Activated naive CD4-positive, alpha-beta T cell treated with anti-CD3 and anti-CD28 coated beads, Interleukin-2, amount 10 ng/mL, durations not matched to agents 7 days and 5 days (primary cell): ENCODE measurements around the gene ARL6IP5.

Source experiments
- CTCF ChIA-PET: fragments of 350-600 bp; sonication (Branson Sonifier 250); formaldehyde crosslinking; loops from one replicate; lab custom pipeline; 2021; ENCODE audit warnings: antibody characterized with exemption; lab: Charles Lee
- DNase-seq: peaks from one replicate; pipeline ENCODE4 v3.0.0-alpha.2; 2020
- H3K27ac Mint-ChIP-seq: one replicate; pipeline ENCODE4 v1.8.0; 2021; ENCODE audit warnings: mild to moderate bottlenecking, moderate library complexity, mixed read lengths
- H3K27me3 Mint-ChIP-seq: one replicate; pipeline ENCODE4 v1.8.0; 2021; ENCODE audit warnings: mild to moderate bottlenecking, mixed read lengths
- H3K36me3 Mint-ChIP-seq: one replicate; pipeline ENCODE4 v1.8.0; 2021; ENCODE audit warnings: mixed read lengths
- H3K4me1 Mint-ChIP-seq: one replicate; pipeline ENCODE4 v1.8.0; 2021; ENCODE audit warnings: mixed read lengths
- H3K4me3 Mint-ChIP-seq: one replicate; pipeline ENCODE4 v1.8.0; 2021; ENCODE audit warnings: mild to moderate bottlenecking, moderate library complexity, mixed read lengths
- H3K9me3 Mint-ChIP-seq: one replicate; pipeline ENCODE4 v1.8.0; 2021; ENCODE audit warnings: mixed read lengths

The ARL6IP5 gene

DNA sequence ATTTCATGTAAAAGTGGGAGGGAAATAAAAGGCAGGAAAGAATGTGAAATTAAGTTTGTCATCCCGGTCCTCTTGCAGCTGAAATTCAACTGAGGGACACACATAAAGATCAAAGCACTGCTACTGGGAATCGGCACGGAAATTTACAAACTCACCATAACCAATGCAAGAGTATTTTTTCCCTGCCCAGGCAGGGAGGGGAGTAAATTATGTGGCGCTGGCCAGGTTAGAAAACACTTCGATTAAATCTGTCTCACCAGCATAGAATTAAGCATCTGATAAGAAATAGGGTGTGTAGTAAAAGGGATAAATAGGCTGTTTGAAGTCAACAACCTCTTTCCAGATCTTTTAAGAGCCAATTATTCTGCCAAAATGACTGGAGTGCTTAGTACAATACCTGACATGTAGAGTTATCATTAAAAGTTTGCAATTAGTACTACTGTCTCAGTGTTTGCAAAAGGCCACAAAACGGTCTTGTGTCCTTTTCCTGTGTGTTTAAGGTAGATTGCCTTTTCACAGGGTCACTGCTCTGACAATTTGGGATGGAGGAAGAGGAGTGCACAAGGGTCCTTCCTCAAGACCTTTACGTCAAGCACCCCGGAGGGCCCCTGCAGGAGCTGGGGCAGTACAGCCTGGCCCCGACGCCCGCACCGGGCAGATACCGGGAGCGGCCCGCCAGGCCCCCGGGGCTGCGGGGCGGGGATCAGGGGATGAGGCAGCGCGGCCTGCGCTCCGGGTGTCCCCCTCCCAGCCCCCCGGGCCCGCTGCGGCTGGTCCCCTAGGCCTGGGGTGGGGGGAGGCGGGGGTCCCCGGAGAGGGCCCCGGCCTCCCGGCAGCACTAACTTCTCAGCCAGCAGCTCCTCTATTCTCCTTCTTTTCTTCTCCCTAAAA, 5.2 kb upstream of the ARL6IP5 start:
- Mint-ChIP-seq H3K27me3 (no peaks in the 10 kb centered on the region), H3K27ac (peak overlapping the region; percentile 87), H3K4me1 (peaks cover 70% of the 10 kb centered on the region), H3K36me3 (peaks cover 28% of the 10 kb centered on the region), H3K9me3 (no peaks in the 10 kb centered on the region), H3K4me3 (peak overlapping the region; percentile 82)
- no peak for DNase-seq
- CTCF ChIA-PET: interaction anchor here (0.8 kb wide), 1 partner anchor 32 kb away, joined by 3 read pairs; no protein-coding TSS in a partner anchor

DNA sequence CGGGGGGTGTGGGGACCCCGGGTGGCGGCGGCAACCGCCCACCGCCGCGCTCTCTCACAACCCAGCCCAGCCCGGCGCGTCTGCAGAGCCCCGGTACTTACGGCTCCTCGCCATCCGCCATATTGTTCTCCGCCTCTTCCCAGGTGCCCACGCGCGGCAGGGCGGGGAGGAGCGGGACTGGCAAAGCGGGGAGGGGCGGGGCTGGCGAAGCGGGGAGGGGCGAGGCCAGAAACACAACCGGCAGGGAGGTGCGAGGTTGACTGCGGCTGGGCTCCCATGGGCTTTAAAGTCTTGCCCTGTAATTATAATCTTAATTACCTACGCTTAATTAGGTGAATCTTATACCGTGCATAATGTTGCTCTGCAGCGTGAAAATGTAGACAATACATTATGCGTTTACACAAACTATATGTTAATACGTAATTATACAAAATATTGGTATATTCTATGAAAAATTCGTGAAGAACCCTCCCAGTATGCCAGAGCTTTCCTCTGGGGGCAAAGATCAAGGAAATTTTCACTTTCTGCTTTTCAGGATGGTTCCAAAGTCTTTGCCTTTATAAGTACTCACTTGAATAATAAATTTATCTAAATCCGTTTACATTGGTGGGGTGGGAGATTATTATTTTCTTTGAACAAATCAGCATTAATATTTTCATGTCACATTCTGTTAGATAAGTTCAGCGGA, 4.4 kb upstream of the ARL6IP5 start, which contains the start of gene UBA3:
Gene UBA3, minus strand, starts transcription at position 133 of the 688 bp plus-strand sequence. Its CDS starts 12 bp downstream, at position 121.
- CTCF ChIA-PET: interaction anchor here (1.1 kb wide), 1 partner anchor 28 kb away, joined by 4 read pairs; the partner anchor contains the start of gene TMF1
- peak; percentile 95 for DNase-seq
- no peaks in the 10 kb centered on the region for H3K27me3 Mint-ChIP-seq
- H3K4me1 Mint-ChIP-seq: peaks cover 71% of the 10 kb centered on the region
- H3K27ac Mint-ChIP-seq: peak within 1 kb of the TSS; percentile 99
- no peaks in the 10 kb centered on the region for H3K9me3 Mint-ChIP-seq
- peak within 1 kb of the TSS; percentile 82 for H3K4me3 Mint-ChIP-seq
- H3K36me3 Mint-ChIP-seq: peaks cover 32% of the 10 kb centered on the region

DNA sequence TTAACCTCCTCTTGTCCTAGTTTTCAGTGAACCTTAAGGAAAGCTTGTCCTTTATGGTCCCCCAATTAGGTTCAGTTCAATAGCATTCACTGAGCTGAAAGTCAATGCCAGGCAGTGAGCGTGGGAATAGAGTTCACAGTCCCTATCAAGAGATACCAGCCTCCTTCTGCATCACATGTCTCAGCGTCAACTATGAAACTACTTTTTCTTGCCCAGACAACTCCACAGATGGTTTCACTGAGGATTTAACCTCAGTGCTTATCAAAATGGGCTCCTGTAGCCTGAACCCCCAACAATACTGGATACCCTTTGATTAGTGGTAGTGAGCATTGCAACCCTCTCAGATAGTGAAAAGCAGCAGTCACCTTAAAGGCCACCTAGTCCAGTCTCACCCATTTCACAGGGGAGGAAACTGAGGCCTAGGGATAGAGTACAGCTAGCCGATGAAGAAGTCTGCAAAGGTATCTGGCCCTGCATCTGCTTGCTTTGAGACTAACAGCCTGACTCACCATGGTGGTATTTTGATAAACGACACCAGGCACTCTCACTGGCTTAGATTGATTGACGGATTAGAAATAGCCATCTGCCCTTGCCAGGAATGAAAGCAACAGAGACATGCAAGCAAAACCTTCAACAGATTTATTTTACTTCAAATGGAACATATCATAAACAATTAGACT, 3.0 kb upstream of the ARL6IP5 start:
- CTCF ChIA-PET: interaction anchor here (1.1 kb wide), 2 partner anchors 23 to 29 kb away, joined by 3 to 4 read pairs; partner anchors contain the start of gene TMF1
- Mint-ChIP-seq H3K4me3 (no peak overlapping the region), H3K27me3 (no peaks in the 10 kb centered on the region), H3K9me3 (no peaks in the 10 kb centered on the region), H3K36me3 (peaks cover 38% of the 10 kb centered on the region), H3K27ac (peak overlapping the region; percentile 99), H3K4me1 (peaks cover 69% of the 10 kb centered on the region)
- no peak for DNase-seq

DNA sequence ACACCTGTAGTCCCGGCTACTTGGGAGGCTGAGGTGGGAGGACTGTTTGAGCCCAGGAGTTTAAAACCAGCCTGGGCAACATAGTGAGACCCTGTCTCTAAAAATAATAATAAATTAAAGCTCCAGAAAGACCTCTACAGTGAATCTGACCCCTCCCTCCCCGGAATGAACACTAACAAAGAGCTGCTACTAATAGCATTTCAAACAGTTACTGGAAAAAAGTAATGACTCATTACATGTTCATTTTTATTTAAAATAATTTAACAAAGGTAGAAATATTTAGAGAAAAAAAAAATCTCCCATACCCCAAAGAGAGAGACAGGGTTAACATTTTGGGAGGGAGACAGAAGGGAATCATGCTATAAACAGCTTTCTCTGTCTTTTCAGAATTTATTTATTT, 2.4 kb upstream of the ARL6IP5 start:
- DNase-seq: no peak
- H3K36me3 Mint-ChIP-seq: peaks cover 37% of the 10 kb centered on the region
- no peak overlapping the region for H3K4me3 Mint-ChIP-seq
- no peaks in the 10 kb centered on the region for H3K27me3 Mint-ChIP-seq
- H3K4me1 Mint-ChIP-seq: peaks cover 65% of the 10 kb centered on the region
- peak overlapping the region; percentile 99 for H3K27ac Mint-ChIP-seq
- H3K9me3 Mint-ChIP-seq: no peaks in the 10 kb centered on the region
- CTCF ChIA-PET: interaction anchor here (1.1 kb wide), 1 partner anchor 24 kb away, joined by 3 read pairs; no protein-coding TSS in a partner anchor

DNA sequence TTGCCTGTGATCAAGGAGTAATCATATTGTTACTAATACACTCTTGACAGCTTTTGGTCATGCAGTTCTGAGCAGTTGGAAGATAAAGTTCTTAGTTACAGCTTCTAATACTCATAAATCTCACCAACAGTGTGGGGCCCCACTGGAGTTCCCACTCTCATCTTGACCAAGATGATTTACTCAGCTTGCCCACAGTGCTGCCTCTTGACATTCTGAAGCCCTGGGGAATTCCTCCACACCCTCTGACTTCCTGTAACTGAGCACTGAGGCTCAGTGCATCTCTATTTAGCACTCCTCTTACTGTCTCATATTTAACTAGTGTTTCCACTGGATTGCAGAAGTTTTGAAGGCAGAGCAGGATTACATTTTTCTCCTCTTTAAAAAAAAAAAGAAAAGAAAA, 1.9 kb upstream of the ARL6IP5 start:
- peaks cover 34% of the 10 kb centered on the region for H3K36me3 Mint-ChIP-seq
- CTCF ChIA-PET: interaction anchor here (1.1 kb wide), 1 partner anchor 24 kb away, joined by 3 read pairs; no protein-coding TSS in a partner anchor
- peak overlapping the region; percentile 32 for H3K4me3 Mint-ChIP-seq
- peaks cover 62% of the 10 kb centered on the region for H3K4me1 Mint-ChIP-seq
- peak; percentile 56 for DNase-seq
- H3K27ac Mint-ChIP-seq: peak overlapping the region; percentile 99
- H3K9me3 Mint-ChIP-seq: no peaks in the 10 kb centered on the region
- no peaks in the 10 kb centered on the region for H3K27me3 Mint-ChIP-seq

DNA sequence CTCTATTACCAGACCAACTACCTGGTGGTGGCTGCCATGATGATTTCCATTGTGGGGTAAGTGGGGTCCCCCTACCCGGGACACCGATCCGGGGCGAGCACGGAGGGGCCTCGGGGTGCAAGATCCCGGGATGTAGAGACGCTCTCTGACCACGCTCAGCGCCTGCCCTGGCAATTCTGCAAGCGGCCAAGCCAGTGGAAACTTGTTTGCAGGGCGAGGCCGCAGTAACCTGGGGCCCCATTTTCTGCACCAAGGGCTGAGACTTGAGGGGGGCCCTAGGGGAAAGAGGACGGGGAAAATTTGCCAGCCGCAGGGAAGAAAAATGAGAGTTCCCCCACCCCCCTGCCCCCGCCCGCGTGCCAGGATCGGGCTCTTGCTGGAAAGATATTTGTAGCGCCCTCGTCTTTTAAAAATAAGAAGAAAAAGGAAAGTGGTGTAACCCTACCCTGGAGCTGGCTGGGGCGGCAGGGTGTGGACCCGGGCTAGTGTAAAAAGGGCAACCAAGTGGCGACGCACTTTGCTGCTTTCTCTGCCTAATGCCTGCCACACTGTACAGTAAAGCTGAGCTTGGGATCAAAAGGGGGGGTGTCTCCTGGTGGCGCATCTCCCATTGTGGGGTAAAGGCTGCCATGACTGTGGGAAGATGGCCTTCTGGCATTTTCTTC, 563 bp downstream of the ARL6IP5 start:
- Mint-ChIP-seq H3K36me3 (peaks cover 37% of the 10 kb centered on the region), H3K9me3 (no peaks in the 10 kb centered on the region), H3K4me3 (peak overlapping the region; percentile 99), H3K27me3 (no peaks in the 10 kb centered on the region), H3K27ac (peak overlapping the region; percentile 99), H3K4me1 (peaks cover 69% of the 10 kb centered on the region)
- DNase-seq: peak; percentile 51
- CTCF ChIA-PET: interaction anchor here (0.9 to 1.6 kb wide), 5 partner anchors 10 to 72 kb away, joined by 3 to 7 read pairs (median 4); partner anchors contain the start of genes EOGT and TMF1

DNA sequence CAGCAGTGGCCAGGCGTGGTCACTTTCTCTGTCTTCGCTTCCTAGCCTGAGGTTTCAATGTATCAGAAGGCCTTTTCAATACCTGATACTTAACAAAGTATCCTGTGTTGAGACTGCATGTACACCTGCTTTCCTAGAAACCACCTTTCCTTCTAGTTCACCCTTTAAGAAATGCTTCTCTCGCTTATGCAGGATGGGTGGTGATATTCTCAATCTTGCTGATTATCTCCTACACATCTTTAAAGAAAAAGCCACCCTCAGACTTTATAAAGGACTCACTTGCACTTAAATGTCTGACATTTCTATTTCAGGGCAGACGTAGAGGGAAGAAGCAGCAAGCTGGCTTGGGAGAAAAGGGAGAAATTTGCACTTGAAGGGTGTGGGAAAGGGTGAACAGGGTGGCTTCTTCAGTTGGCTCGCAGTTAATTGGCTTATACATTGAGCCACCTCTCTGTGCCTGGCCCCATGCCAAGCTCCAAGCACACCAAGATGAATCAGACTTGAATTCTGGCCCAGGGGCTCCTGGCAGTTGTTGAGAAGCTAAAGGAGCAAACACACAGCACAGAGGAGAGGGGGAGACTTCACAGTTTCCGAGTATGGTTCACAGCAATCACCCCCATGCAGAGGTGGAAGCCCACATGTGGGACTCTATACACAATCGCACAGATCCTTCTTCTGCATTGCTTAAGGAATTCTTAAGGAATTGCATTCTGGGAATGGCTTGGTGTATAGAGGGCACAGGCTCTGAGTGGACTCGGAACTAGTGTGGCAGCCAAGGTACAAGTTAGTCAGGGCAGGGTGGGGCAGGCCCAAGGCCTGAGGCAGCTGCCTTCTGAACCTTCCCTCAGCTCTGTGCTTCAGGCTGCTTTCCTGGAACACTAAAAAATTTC, 1.3 kb downstream of the ARL6IP5 start:
- Mint-ChIP-seq H3K36me3 (peaks cover 43% of the 10 kb centered on the region), H3K9me3 (no peaks in the 10 kb centered on the region), H3K4me1 (peaks cover 68% of the 10 kb centered on the region), H3K27ac (peak overlapping the region; percentile 99), H3K4me3 (peak overlapping the region; percentile 99), H3K27me3 (no peaks in the 10 kb centered on the region)
- CTCF ChIA-PET: interaction anchor here (1.3 to 1.6 kb wide), 4 partner anchors 9 to 37 kb away, joined by 3 to 7 read pairs (median 4); partner anchors contain the start of gene TMF1
- DNase-seq: peak; percentile 64

DNA sequence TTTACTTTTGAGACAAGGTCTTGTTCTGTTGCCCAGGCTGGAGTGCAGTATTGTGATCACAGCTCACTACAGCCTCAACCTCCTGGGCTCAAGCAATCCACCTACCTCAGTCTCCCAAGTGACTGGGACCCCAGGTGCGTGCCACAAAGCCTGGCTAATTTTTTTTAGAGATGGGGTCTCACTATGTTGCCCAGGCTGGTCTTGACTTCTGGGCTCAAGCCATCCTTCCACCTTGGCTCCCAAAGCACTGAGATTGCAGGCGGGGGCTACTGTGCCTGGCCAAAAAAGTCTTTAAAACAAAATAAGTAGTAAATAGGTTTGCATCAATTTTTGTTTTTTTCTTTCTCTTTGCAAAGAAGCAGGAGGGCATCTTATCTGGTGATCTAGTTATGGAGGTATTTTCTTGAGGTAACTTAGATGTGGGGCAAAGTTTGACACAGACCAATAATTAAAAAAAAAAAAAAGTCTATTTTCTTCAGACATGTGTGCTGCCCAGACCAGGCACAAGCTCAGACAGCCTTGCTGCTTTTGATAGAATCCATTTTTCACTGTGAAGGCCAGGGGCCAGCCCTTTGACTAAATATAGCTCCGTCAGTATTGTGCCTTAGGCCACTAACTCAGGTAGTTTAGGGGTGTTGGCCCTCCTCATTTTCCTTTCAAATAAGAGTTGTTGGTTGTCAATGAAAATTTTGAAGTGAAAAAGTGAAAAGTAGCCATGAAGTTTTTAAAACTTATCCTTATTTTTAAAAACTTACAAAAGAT, 2.5 kb downstream of the ARL6IP5 start:
- Mint-ChIP-seq H3K27ac (peak overlapping the region; percentile 85), H3K27me3 (no peaks in the 10 kb centered on the region), H3K36me3 (peaks cover 46% of the 10 kb centered on the region), H3K4me1 (peaks cover 66% of the 10 kb centered on the region), H3K9me3 (no peaks in the 10 kb centered on the region), H3K4me3 (peak overlapping the region; percentile 99)
- CTCF ChIA-PET: interaction anchor here (1.3 to 1.6 kb wide), 5 partner anchors 8 to 38 kb away, joined by 3 to 7 read pairs (median 3); partner anchors contain the start of gene TMF1
- DNase-seq: no peak

DNA sequence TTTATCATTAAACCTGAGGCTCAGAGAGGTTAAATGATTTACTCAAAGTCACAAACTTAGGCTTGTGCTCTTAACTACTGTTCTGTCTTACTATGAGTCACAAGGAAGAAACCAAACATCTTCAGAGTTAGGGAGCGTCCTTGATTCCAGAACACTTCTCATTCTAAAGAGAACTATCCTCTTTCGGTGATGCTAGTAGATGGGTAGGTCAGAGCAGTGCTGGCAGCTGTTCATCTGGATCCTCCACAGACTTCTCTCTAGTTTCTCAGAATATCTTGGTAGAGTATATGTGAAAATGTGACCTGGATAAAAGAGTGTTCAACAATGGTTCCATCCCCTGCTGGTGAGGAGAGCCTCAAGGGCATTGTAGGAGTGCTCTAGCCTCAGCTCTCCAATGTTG, 3.3 kb downstream of the ARL6IP5 start:
- peak overlapping the region; percentile 99 for H3K4me3 Mint-ChIP-seq
- H3K36me3 Mint-ChIP-seq: peaks cover 52% of the 10 kb centered on the region
- H3K9me3 Mint-ChIP-seq: no peaks in the 10 kb centered on the region
- CTCF ChIA-PET: interaction anchor here (1.3 kb wide), 1 partner anchor 33 kb away, joined by 3 read pairs; no protein-coding TSS in a partner anchor
- H3K27ac Mint-ChIP-seq: peak overlapping the region; percentile 69
- no peaks in the 10 kb centered on the region for H3K27me3 Mint-ChIP-seq
- peaks cover 65% of the 10 kb centered on the region for H3K4me1 Mint-ChIP-seq
- DNase-seq: no peak

DNA sequence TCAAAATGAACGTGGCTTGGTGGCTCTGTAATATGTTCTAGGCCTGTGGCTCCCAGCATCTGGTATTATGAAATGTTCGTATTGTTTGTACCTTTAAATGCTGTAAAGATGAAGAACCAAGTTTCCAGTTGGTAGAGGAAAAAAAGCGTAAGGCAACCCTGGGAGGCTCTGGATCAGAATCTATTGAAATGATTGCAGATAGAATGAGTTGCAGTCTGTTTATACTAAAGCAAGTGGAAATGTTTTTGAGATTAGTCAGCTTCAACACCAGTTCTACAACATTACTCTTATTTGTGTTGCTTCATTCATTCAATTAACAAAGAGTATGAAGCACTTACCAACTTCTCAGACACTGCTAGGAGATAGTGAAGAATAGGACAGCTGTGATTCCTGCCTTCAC, 5.3 kb downstream of the ARL6IP5 start:
- H3K4me1 Mint-ChIP-seq: peaks cover 68% of the 10 kb centered on the region
- CTCF ChIA-PET: interaction anchor here (1.9 kb wide), 1 partner anchor 38 kb away, joined by 4 read pairs; the partner anchor contains the start of gene TMF1
- peaks cover 65% of the 10 kb centered on the region for H3K36me3 Mint-ChIP-seq
- no peaks in the 10 kb centered on the region for H3K9me3 Mint-ChIP-seq
- peak overlapping the region; percentile 73 for H3K27ac Mint-ChIP-seq
- DNase-seq: no peak
- H3K4me3 Mint-ChIP-seq: peak overlapping the region; percentile 47
- no peaks in the 10 kb centered on the region for H3K27me3 Mint-ChIP-seq

DNA sequence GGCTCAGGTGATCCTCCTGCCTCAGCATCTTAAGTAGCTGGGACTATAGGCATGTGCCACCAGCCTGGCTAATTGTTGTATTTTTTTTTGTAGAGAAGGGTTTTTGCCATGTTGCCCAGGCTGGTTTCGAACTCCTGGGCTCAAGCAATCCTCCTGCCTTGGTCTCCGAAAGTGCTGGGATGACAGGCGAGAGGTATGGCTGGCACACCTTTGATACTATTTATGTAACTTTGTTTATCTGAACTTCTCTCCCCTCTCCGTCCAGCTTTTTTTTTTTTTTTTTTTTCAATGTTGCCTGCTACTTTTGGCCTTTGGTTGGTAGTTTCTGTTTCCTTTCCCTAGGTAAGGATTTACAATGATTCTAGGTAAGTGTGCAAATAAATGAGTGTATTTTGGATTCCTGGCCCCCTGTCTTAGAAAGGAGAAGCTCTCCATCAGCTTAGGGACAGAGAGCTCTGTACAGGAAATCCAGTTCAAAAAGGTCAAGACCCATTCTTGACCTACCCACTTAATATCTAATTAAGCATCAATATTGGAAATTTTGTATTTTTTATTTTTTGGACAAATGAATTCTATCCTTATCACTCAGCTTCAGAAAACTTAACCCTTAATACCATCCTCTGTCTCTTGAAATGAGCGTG, 6.8 kb downstream of the ARL6IP5 start:
- Mint-ChIP-seq H3K27ac (peak overlapping the region; percentile 98), H3K36me3 (peaks cover 61% of the 10 kb centered on the region), H3K4me3 (peak overlapping the region; percentile 72), H3K4me1 (peaks cover 79% of the 10 kb centered on the region), H3K27me3 (no peaks in the 10 kb centered on the region), H3K9me3 (no peaks in the 10 kb centered on the region)
- DNase-seq: no peak
- CTCF ChIA-PET: interaction anchor here (1.3 to 2.9 kb wide), 4 partner anchors 29 to 43 kb away, joined by 3 to 13 read pairs (median 4); partner anchors contain the start of gene TMF1
